Measurements from ENCODE around the gene GADD45B.
"Not testable (repeated sequence)": the region's sequence is repeated elsewhere in the genome, so short reads cannot be mapped to it uniquely, and the experiment has no call there.

The GADD45B gene

DNA sequence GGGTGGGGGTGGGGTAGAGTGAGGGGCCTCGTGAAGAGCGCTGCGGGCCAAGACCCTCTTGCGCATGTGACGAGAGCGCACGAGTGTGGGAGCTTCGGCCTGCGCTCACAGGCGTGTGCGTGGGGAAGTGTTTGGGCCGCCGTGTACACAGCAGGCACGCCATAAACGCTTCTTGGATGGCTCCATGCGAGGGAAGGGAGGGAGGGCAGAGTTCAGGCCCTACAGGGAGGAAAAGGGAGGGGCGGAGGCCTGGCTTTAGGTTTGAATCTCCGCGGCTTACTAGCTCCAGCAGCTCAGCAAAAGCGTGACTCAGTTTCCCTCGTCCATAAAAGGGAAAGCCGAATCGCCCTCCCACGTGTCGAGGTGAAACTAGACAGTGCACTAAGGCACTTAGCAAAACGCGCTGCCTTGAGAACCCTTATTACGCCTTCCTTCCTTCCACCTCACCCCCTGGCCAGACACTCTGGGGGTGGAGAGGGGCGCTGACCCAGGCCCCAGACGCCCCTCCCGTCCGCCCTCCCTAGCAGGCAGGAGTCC is 12.5 kb downstream of the GADD45B start:
- no peak for DNase-seq (ENCODE audit: low read depth in 2 of 2)

DNA sequence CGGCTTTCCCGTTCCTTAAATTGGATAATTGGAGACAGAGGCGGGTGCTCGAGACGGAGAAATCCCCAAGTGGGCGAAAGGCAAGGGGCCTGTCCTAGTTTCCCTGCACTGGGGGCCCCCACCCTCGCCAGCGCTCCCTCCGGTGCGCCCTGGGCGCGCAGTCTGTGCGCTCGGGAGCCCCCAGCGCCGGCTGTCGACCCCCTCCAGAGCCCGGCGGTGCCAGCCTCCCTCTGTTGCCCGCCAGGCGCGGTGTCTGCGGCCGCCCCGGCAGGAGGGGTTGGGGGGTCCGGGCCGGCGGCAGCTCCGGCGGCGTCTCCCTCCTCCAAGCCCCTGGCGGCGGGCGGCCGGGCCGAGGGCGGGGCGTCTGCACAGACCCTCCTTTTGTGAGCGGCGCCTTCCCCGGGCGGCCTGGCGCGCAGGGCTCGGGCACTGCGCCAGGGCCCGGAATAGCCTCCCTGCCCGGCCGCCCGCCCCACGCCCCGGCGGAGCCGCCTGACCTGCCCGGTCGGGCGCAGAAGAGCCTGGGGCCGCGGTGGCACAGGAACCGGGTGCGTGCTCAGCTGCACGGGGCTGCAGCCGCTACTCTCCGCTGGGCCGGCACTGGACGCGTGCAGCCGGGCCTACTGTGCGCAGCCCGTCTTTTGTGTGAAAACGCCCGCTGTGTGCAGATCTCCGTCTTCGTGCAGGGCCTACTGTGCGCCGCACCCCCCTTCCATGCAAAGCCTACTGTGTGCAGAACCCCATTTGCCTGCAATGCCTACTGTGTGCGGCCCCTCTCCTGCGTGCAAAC is 13.2 kb downstream of the GADD45B start:
- DNase-seq (ENCODE audit: low read depth in 2 of 2), result no peak

DNA sequence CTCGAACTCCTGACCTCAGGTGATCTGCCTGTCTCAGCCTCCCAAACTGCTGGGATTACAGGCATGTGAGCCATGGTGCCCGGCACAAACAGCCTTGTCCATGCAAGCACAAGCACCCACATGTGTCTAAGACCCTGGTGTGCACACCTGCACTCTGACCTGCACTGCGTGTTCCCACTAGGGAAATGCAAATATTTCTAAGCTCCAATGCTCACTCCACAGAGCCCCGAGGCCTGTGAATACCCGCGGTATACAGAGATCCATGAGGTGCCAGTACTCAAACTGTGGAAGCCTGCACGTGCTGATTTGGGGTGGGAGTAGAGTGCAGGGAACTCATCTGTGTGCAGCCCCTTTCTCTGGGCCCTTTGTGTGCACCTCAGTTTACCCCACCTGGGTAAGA is 14.7 kb downstream of the GADD45B start:
- DNase-seq (ENCODE audit: low read depth in 2 of 2), result no peak

DNA sequence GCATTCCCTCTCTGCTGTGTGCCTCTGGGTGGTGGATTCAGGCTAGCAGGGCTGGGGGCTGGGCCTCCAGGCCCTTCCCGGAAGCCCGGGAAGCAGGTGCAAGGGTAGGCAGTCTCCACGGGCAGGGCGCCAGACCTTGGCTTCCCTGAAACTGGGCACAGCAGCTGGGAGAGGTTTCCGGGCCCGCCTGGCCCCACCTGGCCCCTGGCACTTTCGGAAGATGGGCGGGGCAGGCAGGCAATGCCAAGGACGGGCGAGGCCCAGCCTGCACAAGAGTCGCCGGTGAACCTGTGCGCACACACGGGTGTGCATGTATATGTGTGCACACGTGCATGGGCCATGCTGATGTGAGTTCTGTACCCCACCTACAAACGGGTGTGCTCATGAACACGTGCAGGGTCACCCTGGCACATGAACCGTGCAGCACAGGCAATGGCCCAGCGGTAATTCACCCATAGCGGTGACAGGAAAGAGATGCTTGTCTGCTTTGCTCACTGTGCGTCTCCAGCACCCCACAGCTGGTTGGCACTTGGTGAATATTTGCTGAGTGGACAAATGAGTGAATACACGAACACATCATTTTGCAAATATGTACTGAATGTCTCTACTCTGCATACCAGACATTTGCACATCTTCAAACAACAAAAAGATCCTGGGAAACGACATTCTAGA is 15.3 kb downstream of the GADD45B start:
- no peak for DNase-seq (ENCODE audit: low read depth in 2 of 2)

DNA sequence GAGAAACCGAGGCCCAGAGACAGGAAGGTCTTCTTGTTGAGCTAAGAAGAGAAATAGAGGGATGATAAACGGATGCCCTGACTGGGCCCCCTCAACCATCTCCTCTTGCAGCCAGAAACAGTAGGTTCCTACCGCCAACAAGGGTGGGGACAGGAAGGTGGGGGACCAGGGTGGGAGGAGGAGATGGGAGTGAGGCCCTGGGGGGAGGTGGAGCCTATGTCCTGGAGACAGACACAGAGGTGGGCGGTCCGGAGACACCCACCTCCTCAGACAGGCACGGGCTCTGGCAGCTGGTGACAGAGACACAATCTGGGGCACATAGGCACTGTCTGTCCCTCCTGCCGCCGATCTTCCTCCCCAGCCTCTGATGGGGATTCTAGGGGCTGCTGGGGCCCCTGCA is 16.9 kb downstream of the GADD45B start:
- DNase-seq (ENCODE audit: low read depth in 2 of 2), result no peak

DNA sequence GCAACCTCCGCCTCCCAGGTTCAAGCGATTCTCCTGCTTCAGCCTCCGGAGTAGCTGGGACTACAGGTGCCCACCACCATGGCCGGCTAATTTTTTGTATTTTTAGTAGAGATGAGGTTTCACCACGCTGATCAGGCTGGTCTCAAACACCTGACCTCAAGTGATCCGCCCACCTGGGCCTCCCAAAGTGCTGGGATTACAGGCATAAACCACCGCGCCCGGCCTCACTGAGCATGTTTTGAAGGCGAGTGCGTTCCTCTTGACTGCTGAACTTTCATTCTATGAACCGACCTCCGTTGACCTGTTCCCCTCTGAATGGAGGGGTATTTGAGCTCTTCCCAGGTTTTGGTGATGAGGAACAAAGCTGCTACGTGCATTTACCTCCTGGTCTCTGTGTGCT is 17.5 kb downstream of the GADD45B start:
- DNase-seq (ENCODE audit: low read depth in 2 of 2), result not testable (repeated sequence)

DNA sequence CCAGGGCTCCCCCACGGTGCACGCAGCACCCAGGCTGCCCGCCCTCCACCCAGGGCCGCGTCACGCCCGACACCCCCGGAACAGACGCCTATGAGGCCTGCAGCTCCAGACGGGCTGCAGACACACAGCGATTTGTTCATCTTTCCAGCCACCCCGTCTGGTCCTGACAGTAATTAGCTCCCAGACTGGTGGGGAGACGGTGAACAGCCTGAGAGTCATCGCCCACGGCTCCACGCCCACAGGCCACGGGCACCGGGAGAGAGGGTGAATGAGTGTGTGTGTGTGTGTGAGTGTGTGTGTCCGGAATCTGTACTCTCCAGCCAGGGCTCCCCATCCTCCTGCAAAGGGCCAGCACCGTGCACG is 18.1 kb downstream of the GADD45B start:
- DNase-seq (ENCODE audit: low read depth in 2 of 2), result no peak

DNA sequence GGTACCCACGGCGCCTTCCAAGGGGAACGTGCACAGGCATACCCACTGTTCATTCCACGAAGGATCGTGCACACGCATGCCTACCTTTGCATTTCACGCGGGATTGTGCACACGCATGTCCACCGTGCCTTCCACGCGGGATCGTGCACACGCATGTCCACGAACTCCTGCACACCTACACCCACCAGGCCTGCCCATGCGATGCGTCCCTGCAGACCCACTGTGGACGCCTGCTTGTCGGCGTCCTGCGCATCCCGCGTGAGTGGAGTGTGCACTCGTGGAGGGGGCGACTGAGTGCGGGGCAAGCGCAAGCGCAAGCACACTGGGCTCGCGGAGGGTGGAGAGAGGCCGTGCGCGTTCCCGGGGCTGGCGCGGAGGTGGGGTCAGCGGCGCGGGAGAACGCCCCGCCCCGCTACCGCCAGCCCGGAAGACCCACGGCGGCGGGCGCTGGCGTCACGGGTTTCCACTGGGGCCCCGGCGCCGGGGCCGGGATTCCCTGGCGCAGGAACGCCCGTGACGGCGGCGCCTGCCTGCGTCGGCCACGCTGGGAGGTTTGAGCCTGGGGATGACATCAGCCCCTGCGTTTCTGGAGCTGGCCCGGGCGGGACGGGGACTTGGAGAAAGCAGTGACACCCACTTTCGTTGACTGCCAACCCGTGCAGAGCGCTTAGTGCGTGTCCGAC is 18.7 kb downstream of the GADD45B start:
- peak in 1 of 2 experiments; percentile 44 for DNase-seq (ENCODE audit: low read depth in 2 of 2)

DNA sequence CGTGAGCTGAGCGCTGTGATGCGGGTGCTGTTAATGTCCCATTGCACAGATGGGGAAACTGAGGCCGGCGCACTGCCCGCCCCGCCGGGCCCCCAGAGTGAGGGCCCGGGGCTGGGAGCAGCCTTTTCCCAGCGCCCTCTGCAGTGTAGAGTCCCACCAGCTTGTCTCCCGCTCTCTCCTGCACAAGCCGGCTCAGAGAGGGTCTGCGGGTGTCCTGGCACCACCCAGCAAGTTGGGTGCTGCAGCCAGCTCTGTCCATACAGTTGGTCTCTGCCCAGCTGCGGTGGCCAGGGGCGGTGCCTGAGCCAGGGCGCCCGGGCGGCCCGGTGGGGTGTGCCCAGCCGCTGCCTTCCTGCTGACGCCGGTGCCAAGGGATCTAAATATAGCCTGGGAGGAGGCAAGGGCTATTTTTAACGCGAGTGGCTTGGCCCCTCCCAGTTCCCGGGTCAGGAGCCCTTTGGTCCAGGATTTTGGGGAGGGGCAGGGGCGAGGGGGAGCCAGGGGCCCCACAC is 19.3 kb downstream of the GADD45B start:
- DNase-seq (ENCODE audit: low read depth in 2 of 2), result no peak

DNA sequence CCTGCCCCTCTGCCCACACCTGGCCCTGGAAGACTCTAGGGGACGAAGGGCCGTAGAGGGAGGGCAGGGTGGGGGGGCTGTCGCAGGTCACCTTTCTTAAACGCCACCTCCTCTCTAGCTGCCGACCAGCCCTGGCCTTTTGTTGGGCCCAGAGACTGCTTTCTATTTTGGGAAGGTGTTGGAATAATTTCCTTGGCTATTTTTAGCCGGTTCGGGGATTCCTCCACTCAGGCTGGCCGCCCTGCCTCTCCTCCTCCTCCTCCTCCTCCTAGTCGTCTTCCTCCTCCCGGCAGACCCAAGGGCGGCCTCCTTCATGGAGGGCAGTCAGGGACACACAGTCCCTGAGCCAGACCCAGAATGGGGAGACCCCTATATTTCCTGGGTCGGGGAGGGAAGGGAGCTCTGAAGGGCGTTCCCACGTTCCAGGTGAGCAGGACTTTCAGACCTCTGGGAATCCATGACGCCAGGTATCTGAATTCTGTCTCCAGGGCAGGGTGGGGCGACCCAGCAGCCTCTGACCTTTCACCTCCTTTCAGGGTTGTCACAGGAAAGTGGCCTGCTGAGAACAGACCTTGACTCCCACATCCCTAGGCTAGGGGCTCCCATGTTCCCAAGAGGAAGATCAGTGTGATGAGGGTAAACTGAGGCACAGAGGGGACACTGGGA is 19.9 kb downstream of the GADD45B start:
- no peak for DNase-seq (ENCODE audit: low read depth in 2 of 2)

DNA sequence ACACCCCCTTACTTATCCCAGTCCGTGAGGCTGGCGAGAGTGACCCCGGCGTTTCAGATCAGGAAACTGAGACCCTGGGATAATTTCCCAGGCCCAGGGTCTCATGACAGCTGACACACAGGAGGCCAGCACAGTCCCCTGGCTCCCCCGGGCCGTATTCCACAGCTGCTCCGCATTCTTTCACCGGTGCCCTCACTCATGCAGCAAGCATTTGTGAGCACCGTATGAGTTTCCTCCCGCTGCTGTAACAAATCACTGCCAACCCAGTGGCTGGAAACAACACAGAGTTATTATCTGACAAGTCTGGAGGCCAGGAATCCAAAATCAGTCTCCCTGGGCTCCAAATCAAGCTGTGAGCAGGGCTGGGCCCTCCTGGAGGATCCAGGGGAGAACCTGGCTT is 21.3 kb downstream of the GADD45B start:
- DNase-seq (ENCODE audit: low read depth in 2 of 2), result no peak

DNA sequence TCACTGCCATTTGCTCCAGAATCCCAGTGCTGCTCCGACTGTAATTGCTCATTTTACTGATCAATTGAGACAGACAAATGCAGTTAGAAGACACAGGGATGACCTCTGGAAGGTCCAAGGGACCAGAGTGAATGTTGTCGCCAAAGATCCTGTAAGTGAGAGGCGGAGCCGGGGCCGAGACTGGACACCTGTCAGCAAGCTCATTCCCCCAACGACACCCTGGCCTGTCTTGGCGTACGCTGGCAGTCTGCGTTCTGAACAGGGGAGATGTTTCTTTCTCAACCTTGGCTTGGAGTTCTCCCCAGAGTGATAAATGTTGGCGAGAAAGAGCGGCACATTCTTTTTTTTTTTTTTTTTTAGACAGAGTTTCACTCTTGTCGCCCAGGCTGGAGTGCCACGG is 24.2 kb downstream of the GADD45B start:
- no peak for DNase-seq (ENCODE audit: low read depth in 2 of 2)

DNA sequence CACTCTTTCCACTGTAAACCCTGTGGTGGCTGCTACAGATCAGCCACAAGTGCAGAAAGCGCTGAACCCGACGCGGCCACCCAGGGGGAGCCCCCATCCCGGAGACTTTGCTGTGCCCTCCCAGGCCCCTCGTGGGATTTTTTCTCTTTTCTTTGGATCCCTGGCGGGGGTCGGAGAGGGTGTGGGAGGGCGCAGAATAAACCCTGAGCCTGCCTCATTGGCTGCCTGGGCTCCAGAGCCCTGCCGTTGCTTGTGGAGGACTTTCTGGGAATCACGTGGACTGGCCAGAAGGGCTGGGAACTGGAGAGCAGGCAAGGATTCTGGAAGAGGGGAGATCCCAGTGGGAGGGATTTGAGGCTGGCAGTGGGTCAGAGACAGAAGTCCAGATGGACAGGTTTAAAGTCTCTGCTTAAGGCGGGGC is 24.9 kb downstream of the GADD45B start:
- no peak for DNase-seq (ENCODE audit: low read depth in 2 of 2)

DNA sequence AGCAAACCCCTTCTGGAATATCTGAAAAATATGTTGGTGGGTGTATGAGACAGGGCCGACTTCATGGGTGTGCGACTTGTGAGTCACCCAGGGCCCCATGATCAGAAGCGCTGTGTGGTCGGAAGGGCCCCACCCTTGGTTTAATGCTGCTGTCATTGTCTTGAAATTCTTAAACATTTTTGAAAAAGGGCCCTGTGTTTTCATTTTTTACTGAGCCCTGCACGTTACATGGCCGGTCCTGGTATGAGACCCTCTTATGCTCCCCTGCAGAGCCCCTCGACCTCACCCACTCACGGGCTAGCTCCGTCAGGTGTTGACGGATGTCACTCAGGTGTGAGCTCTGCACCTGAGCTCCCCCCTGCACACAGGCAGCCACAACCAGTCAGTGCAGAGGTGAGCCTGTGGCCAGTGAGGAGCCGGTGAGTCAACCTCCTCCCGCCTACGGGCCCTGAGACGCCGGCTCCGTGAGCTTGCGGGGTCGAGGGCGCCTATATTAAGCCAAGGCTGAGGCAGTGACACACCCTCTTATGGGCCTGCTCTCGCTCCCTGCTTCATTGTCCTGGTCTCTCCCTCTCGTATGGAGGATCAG is 27.7 kb downstream of the GADD45B start:
- DNase-seq (ENCODE audit: low read depth in 2 of 2), result peak; percentile 31 to 59

DNA sequence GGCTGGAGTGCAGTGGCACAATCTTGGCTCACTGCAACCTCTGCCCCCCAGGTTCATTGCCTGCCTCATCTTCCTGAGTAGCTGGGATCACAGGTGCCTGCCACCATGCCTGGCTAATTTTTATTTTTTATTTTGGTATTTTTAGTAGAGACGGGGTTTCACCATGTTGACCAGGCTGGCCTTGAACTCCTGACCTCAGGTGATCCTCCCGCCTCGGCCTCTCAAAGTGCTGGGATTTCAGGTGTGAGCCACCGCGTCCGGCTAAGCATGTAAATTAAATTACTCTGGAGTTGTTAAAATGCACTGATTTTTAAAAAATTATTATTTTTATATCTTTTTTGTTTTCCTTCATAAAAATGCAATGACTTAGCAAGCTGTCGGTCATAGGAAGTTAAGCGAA is 30.7 kb downstream of the GADD45B start:
- DNase-seq (ENCODE audit: low read depth in 2 of 2), result not testable (repeated sequence)

DNA sequence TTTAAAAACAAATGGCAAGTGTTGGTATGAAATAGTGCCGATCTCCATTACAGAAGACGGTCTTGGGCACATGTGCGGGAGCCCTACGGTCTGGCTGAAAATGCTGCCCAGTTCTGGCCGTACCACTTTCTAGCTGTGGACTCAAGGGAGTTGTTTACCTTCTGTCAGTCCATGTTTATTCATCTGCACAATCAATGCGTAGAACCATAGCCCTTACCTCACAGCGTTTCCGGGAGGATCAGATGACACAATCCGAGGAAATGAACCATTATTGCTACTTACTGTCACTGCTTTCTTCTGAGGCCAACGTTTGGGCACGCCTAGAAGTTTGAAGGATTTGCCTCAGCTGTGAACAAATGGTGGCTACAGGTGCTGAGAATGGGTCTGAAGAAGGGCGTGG is 31.2 kb downstream of the GADD45B start:
- DNase-seq (ENCODE audit: low read depth in 2 of 2), result no peak

DNA sequence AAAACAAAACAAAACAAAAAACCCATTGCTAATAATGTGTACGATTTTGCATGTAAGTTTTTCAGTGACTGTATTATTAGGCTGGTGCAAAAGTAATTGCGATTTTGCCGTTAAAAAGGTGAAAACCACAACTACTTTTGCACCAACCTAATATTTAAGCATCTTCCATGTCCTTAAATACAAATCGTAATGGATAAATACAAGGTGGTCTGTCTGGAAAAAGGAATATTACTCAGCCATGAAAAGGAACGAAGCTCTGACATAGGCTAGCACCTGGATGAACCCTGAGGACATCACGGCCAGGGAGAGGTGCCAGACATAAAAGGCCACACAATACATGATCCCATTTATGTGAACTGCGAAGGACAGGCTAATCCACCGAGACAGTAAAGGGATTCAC is 33.2 kb downstream of the GADD45B start:
- no peak for DNase-seq (ENCODE audit: low read depth in 2 of 2)

DNA sequence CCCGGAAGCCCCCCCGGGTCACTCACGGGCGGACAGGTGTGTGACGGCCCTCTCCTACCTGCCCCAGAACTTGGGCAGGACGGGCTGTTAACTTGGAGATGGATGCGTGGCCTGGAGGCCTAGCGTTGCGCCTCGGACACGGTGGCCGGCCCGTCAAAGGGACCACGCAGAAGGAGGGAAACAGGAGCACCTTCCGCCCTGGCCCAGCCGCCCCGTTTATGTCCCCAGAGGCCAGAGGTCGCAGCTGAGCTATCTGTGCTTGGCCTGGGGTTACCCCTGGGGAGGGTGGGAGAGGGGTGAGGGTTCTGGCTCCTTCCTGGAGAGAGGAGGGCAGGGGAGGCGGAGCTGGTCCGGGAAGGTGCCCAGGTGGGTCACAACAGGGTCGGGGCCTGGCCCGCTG is 35.6 kb downstream of the GADD45B start:
- no peak for DNase-seq (ENCODE audit: low read depth in 2 of 2)

DNA sequence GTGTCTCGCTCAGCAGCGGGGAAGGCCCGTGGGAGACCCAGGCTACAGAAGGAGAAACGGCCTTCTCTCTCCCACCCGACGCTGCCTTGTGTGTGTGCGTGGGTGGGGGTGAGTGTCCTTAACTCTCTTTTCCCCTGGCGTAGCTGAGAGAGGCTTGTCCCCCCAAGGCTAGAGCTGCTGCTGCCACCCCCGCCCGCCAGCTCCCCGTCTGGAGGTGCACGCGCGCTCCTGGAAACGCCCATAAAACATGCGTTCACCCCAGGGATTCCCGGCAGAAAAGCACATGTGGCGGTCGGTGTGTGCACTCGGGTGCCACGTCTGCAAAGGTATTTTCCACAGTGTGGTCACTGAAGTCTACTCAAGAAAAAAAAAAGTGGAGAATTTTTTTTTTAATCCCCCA is 36.1 kb downstream of the GADD45B start:
- DNase-seq (ENCODE audit: low read depth in 2 of 2), result no peak

DNA sequence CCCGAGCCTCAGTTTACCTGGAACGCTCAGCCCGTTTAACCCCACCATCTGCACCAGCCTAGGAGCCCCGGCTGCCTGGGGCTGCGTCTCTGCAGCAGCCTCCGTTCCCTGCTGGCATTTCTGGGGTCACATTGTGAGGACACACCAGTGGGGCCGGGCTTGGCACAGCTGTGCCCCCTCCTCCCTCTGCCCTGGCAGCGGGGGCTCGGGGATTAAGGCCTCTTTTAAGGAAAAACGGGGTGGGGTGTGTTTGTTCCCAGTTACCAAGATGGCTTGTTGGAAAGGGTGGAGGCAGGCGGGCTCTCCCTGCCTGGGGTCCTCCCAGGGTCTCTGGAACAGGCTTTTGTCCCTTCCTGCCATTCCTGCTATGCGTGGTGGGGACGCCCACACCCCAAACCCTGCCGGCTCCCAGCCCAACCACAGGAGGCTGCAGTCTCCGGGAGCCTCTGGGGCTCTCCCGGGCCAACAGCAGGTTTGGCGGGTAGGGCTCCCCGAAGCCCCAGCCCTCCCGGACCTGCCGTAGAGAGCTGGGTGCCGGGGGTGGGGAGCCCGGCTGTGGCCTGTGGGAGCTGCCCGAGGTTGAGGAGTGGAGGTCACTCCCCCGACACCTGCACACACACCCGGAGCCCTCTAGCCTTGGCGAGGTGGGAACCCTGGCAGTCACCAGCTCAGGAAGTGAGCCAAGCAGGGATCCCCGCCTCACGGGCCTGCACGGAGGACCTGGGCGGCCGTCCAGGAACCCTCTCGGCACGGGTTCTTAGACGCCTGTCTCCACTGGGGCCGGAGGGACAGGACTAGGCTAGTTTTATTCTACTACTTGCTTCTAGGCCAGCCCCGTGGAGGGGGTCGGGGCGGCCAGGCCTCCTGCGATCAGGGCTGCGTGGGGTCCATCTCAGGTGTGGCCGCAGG is 36.9 kb downstream of the GADD45B start:
- DNase-seq (ENCODE audit: low read depth in 2 of 2), result no peak

Data from stimulated activated CD4-positive, alpha-beta T cell treated with anti-CD3 and anti-CD28 coated beads, Interleukin-12 subunit alpha, Interleukin-12 subunit beta, amount 100 ng/mL, for 24 hours (primary cell).